ENCODE data around the gene AKAP13. TPM values are rescaled to one million over a fixed set of nuclear protein-coding genes. Genes with fewer than 3 reads are reported as not detected.

Gene AKAP13
- total and polyA plus RNA-seq, 2 of the 13 experiments (the other 11 are each of a cell fraction or from before 2014, with no cell fraction given): 6.7 to 27.1 TPM

DNA sequence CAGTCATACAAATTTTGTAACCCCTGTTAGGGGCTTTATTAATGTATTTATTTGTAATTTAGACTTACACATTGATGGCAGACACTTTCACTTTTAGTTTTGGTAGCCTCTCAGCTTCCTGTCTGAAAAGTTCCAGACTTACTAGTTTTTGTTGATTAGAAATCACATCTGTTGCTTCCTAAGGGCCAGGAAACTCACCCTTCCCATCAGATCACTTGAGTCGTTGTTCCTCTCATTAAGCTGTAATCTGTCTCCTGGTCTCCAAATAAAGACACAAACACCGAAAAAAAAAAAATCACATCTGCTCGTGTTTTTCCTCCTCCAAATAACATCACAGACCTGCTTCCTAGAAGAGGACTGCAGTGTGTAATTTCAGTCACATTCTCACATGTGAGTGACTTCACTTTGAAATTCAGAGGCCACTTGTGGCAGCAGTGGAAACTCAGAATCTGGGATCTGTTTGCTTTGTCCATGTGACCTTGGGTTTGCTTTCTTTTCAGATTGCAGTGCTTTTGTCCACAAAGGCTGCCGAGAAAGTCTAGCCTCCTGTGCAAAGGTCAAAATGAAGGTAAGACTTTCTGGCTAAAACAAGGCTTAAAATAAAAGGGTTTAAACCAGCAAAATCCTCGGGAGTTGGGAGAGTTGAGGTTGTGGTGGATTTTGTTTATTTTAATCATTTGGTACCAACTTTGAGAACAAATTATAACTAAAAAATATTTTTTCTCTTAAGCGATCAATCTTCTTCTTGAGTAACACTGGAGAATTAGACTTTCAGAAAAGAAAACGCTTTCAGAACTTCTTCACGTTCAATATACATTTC is 327.3 kb downstream of the AKAP13 start (continued):
- TF ChIP-seq MXI1 (IDR thresholded peaks at IDR 0.05; ENCODE audit: borderline replicate concordance, low read depth, low read length) (peak; percentile 71; the same call in 1 of the 3 replicates), NFKBIZ (CRISPR knock-in tag; IDR thresholded peaks at IDR 0.05) (peak; percentile 71; the same call in 1 of the 2 replicates), PITX1 (CRISPR knock-in tag; IDR thresholded peaks at IDR 0.05) (peak; percentile 77; the same call in 1 of the 2 replicates), RXRA (CRISPR knock-in tag; IDR thresholded peaks at IDR 0.05) (peak; percentile 47; the same call in 1 of the 2 replicates), ZNF264 (CRISPR knock-in tag; IDR thresholded peaks at IDR 0.05) (peak; percentile 80), SIN3B (IDR thresholded peaks at IDR 0.05; ENCODE audit: low read length) (no peak), ZNF292 (CRISPR knock-in tag; IDR thresholded peaks at IDR 0.05; ENCODE audit: borderline replicate concordance, low read depth) (peak; percentile 37; the same call in 1 of the 2 replicates), ZNF20 (CRISPR knock-in tag; IDR thresholded peaks at IDR 0.05) (peak; percentile 54; the same call in 1 of the 2 replicates), ZNF629 (CRISPR knock-in tag; conservative IDR thresholded peaks at IDR 0.05) (0 out of 2 replicates have a peak, but pooled peaks have one; percentile 9), MTA1 (CRISPR knock-in tag; IDR thresholded peaks at IDR 0.05; ENCODE audit: borderline replicate concordance) (no peak), NR2F6 (IDR thresholded peaks at IDR 0.05) (peak; percentile 53), NR2F6 (CRISPR knock-in tag; IDR thresholded peaks at IDR 0.05) (peak; percentile 92), RARG (CRISPR knock-in tag; IDR thresholded peaks at IDR 0.05; ENCODE audit: low read depth) (no peak), ELF1 (CRISPR knock-in tag; IDR thresholded peaks at IDR 0.05) (no peak), ZNF484 (CRISPR knock-in tag; IDR thresholded peaks at IDR 0.05; ENCODE audit: borderline replicate concordance, low read depth) (no peak), KDM3A (CRISPR knock-in tag; IDR thresholded peaks at IDR 0.05; ENCODE audit: low read depth) (0 out of 2 replicates have a peak, but pooled peaks have one; percentile 29), ZEB1 (IDR thresholded peaks at IDR 0.05; ENCODE audit: insufficient replicate concordance, low read depth) (peak; percentile 54), ZBTB20 (CRISPR knock-in tag; IDR thresholded peaks at IDR 0.05; ENCODE audit: borderline replicate concordance, low read depth) (peak; percentile 85; the same call in 1 of the 2 replicates), CBX2 (IDR thresholded peaks at IDR 0.05; ENCODE audit: low read depth, low read length) (no peak), CBX2 (CRISPR knock-in tag; IDR thresholded peaks at IDR 0.05; ENCODE audit: low read depth) (no peak), HMGXB4 (CRISPR knock-in tag; IDR thresholded peaks at IDR 0.05; ENCODE audit: borderline replicate concordance in 1 of 2, low read depth in 1 of 2) (no peak), CREM (IDR thresholded peaks at IDR 0.05) (peak; percentile 71), CREM (CRISPR knock-in tag; IDR thresholded peaks at IDR 0.05) (no peak), SPEN (CRISPR knock-in tag; IDR thresholded peaks at IDR 0.05; ENCODE audit: low read depth) (0 out of 2 replicates have a peak, but pooled peaks have one; percentile 34), MIER3 (CRISPR knock-in tag; IDR thresholded peaks at IDR 0.05; ENCODE audit: borderline replicate concordance) (peak; percentile 65; the same call in 1 of the 2 replicates), ZNF644 (CRISPR knock-in tag; IDR thresholded peaks at IDR 0.05; ENCODE audit: low read depth) (peak; percentile 69; the same call in 1 of the 2 replicates), RAD21 (CRISPR knock-in tag; IDR thresholded peaks at IDR 0.05) (peak; percentile 36; the same call in 1 of the 2 replicates)
- TF ChIP-seq, protein P1, sequence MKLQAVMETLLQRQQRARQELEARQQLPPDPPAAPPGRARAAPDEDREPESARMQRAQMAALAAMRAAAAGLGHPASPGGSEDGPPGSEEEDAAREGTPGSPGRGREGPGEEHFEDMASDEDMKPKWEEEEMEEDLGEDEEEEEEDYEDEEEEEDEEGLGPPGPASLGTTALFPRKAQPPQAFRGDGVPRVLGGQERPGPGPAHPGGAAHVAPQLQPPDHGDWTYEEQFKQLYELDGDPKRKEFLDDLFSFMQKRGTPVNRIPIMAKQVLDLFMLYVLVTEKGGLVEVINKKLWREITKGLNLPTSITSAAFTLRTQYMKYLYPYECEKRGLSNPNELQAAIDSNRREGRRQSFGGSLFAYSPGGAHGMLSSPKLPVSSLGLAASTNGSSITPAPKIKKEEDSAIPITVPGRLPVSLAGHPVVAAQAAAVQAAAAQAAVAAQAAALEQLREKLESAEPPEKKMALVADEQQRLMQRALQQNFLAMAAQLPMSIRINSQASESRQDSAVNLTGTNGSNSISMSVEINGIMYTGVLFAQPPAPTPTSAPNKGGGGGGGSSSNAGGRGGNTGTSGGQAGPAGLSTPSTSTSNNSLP (IDR thresholded peaks at IDR 0.05; ENCODE audit: low read depth, low read length): peak; percentile 45; the same call in 1 of the 2 replicates
- TF ChIP-seq, protein P2, sequence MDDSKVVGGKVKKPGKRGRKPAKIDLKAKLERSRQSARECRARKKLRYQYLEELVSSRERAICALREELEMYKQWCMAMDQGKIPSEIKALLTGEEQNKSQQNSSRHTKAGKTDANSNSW (CRISPR knock-in tag; IDR thresholded peaks at IDR 0.05; ENCODE audit: borderline replicate concordance): no peak
